Esophagus muscularis mucosa (tissue), 4 donors: ENCODE measurements around the gene PTMA. TPM values are rescaled to one million over a fixed set of nuclear protein-coding genes. Genes with fewer than 3 reads are reported as not detected.

Experiments used
- DNase-seq: peaks from one replicate; pipeline ENCODE4 v3.0.0-alpha.2; 2017; ENCODE audit errors: extremely low spot score
- H3K27ac ChIP-seq, 4 donors: fragments of 200-600 bp; sonication (generic); replicated peaks in 1 of 4; 1 replicate in 3 of 4; 2 replicates in 1 of 4; pipeline ENCODE4 v1.5.1; 2016 to 2019; ENCODE audit warnings: mild to moderate bottlenecking in 1 of 4
- H3K27me3 ChIP-seq, 4 donors: fragments of 200-600 bp; sonication (generic); one replicate each; pipeline versions ENCODE4 v1.5.1 to v1.6.0; 2016 to 2019
- H3K36me3 ChIP-seq, 4 donors: fragments of 200-600 bp; sonication (generic); one replicate each; pipeline ENCODE4 v1.5.1; 2016 to 2019
- H3K4me1 ChIP-seq, 4 donors: fragments of 200-600 bp; sonication (generic); one replicate each; pipeline ENCODE4 v1.5.1; 2016 to 2019
- H3K4me3 ChIP-seq, 4 donors: fragments of 200-600 bp; sonication (generic); 1 replicate in 2 of 4; 2 replicates in 2 of 4; pipeline ENCODE4 v1.5.1; 2016 to 2019; ENCODE audit warnings: mild to moderate bottlenecking in 4 of 4, moderate library complexity in 1 of 4
- H3K9me3 ChIP-seq, 4 donors: fragments of 200-600 bp; sonication (generic); 1 replicate in 3 of 4; 2 replicates in 1 of 4; pipeline ENCODE4 v1.5.1; 2016 to 2019
- CTCF ChIP-seq, 3 experiments: fragments of 200-600 bp in 2 of 3; fragments of 450-650 bp in 1 of 3; sonication (generic) in 2 of 3; IDR thresholded peaks; one replicate each; pipeline ENCODE4 v1.5.1; 2017 to 2019; ENCODE audit warnings: antibody characterized with exemption in 3 of 3, mild to moderate bottlenecking in 2 of 3, moderate library complexity in 1 of 3
- EP300 ChIP-seq: sonication (generic); formaldehyde crosslinking; IDR thresholded peaks from one replicate; pipeline ENCODE4 v1.6.1; 2017; ENCODE audit warnings: antibody characterized with exemption
- POLR2A ChIP-seq: fragments of 450-650 bp; IDR thresholded peaks from one replicate; pipeline ENCODE4 v1.6.1; 2017; ENCODE audit warnings: antibody characterized with exemption, moderate library complexity, mild to moderate bottlenecking, low read depth
- POLR2AphosphoS5 ChIP-seq, 2 donors: sonication (generic); formaldehyde crosslinking; IDR thresholded peaks; one replicate each; pipeline ENCODE4 v1.6.1; 2017; ENCODE audit warnings: antibody characterized with exemption in 2 of 2
- WGBS: methylation state at CpG from one replicate; pipeline ENCODE4 v1.1.5; 2018; 5-methylcytosine and 5-hydroxymethylcytosine counted together
- intact Hi-C: fragments of 100-400 bp; cut with DNase I; formaldehyde crosslinking; loops from one replicate; pipeline ENCODE4 v1.15.1; 2023
- total RNA-seq, 4 donors: library from RNA; depleted of rRNA; stranded (reverse); fragments of >200 nt; gene quantifications; one replicate each; pipeline versions ENCODE4 v1.1.0 to v1.2.1, GENCODE V29; 2016

PTMA gene
- total RNA-seq, 4 donors from 2014 or later = 571 to 894 (median 806) TPM

DNA sequence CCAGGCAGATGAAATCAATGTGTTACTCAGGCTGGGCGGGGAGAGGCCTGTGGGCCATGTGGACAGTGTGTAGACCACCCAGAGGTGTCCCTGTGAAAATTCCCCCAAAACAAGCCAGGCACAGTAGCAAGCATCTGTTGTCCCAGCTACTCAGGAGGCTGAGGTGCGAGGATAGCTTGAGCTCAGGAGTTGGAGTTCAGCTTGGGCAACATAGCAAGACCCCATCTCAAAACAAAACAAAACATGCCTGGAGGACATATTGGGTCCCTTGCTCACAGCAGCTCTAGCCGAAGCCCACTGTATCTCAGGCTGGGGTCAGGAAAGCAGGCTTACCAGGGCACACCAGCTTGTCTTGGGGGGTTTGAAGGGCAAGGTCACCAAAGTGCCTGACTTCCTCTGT is 4.3 kb upstream of the PTMA start:
- no peak for DNase-seq
- peak overlapping the region in 2 of 4 donors; percentile 7 to 21 for H3K27ac ChIP-seq
- no peaks in the 10 kb centered on the region for H3K9me3 ChIP-seq
- no peaks in the 10 kb centered on the region for H3K27me3 ChIP-seq
- TF ChIP-seq EP300 (no peak), POLR2AphosphoS5 (IDR thresholded peaks at IDR 0.05) (no peak), POLR2A (no peak), CTCF (IDR thresholded peaks at IDR 0.05) (no peak)
- H3K4me1 ChIP-seq = peaks cover 25 to 69% (median 55%) of the 10 kb centered on the region in 4 donors
- no peaks in the 10 kb centered on the region for H3K36me3 ChIP-seq
- intact Hi-C loops = no loop called here
- 97% methylated on average over 3 of the region's 3 CpGs for WGBS
- no peak overlapping the region for H3K4me3 ChIP-seq

- H3K4me1 ChIP-seq = peaks cover 32 to 64% (median 55%) of the 10 kb centered on the region in 4 donors
- no peaks in the 10 kb centered on the region for H3K27me3 ChIP-seq
- TF ChIP-seq POLR2A = peak; percentile 89
- peak; percentile 76 to 86 (median 79) for TF ChIP-seq CTCF (IDR thresholded peaks at IDR 0.05)
- TF ChIP-seq EP300 = no peak
- peak in 1 of 2 donors; percentile 99 for TF ChIP-seq POLR2AphosphoS5 (IDR thresholded peaks at IDR 0.05)
- DNase-seq = peak; percentile 99
- peaks cover 3 to 6% (median 4%) of the 10 kb centered on the region in 4 donors for H3K36me3 ChIP-seq
- H3K4me3 ChIP-seq = peak overlapping the region; percentile 78 to 100 (median 94)
- H3K9me3 ChIP-seq = no peaks in the 10 kb centered on the region
- WGBS = under 1% methylated on average over 22 of the region's 66 CpGs
- intact Hi-C loops = no loop called here
- H3K27ac ChIP-seq = peak overlapping the region; percentile 98 to 100 (median 100)
Observed at GRCh38 chr2:231706731-231707624, 1.3 kb upstream of the PTMA start.

- intact Hi-C loops = no loop called here
Observed at GRCh38 chr2:231707625-231707926, 749 bp upstream of the PTMA start.

GRCh38 chr2:231708773-231709635 is 679 bp downstream of the PTMA start:
- Histone ChIP-seq H3K4me1 (peaks cover 42 to 64% (median 60%) of the 10 kb centered on the region in 4 donors), H3K4me3 (peak overlapping the region; percentile 78 to 100 (median 94)), H3K27ac (peak overlapping the region; percentile 98 to 100 (median 100)), H3K27me3 (no peaks in the 10 kb centered on the region), H3K36me3 (peaks cover 10 to 25% (median 16%) of the 10 kb centered on the region in 4 donors), H3K9me3 (no peaks in the 10 kb centered on the region)
- TF ChIP-seq POLR2A (no peak), CTCF (IDR thresholded peaks at IDR 0.05) (peak in 1 of 3 experiments; percentile 29)
- no peak for DNase-seq
- intact Hi-C loops = no loop called here
- no CpG with 5 or more reads among the region's 118 CpGs for WGBS

More at GRCh38 chr2:231707625-231707926, 749 bp upstream of the PTMA start:
- Histone ChIP-seq H3K27ac (peak overlapping the region; percentile 98 to 100 (median 100)), H3K9me3 (no peaks in the 10 kb centered on the region), H3K27me3 (no peaks in the 10 kb centered on the region), H3K4me3 (peak overlapping the region; percentile 78 to 100 (median 94)), H3K36me3 (peaks cover 9 to 12% (median 10%) of the 10 kb centered on the region in 4 donors), H3K4me1 (peaks cover 33 to 64% (median 55%) of the 10 kb centered on the region in 4 donors)
- TF ChIP-seq EP300 = no peak
- no peak for TF ChIP-seq POLR2AphosphoS5 (IDR thresholded peaks at IDR 0.05)
- no peak for TF ChIP-seq CTCF (IDR thresholded peaks at IDR 0.05)
- no peak for TF ChIP-seq POLR2A
- WGBS = no CpG with 5 or more reads among the region's 30 CpGs
- DNase-seq = no peak
